Peyer's patch (tissue), 4 donors: Measurements from ENCODE around the gene ZNF600.

Experiments used
- CTCF ChIP-seq, 6 experiments: fragments of 450-650 bp in 4 of 6; fragments of 200-600 bp in 2 of 6; sonication (generic) in 1 of 6; IDR thresholded peaks; one replicate each; pipeline ENCODE4 v1.5.1; 2017 to 2019; ENCODE audit warnings: antibody characterized with exemption in 6 of 6, mild to moderate bottlenecking in 3 of 6, moderate library complexity in 1 of 6
- POLR2A ChIP-seq, 2 donors: fragments of 450-650 bp; IDR thresholded peaks; one replicate each; pipeline ENCODE4 v1.5.1; 2017; ENCODE audit warnings: antibody characterized with exemption in 2 of 2, mild to moderate bottlenecking in 2 of 2, moderate library complexity in 2 of 2

- TF ChIP-seq CTCF (IDR thresholded peaks at IDR 0.05) (no peak), POLR2A (IDR thresholded peaks at IDR 0.05) (no peak)
Measured at GRCh38 chr19:52743091-52743490, 43.5 kb downstream of the ZNF600 start.
